ENCODE results near the gene HYAL3. TPM values are rescaled to one million over a fixed set of nuclear protein-coding genes. Genes with fewer than 3 reads are reported as not detected.

The HYAL3 gene
- total and polyA plus RNA-seq, 2 donors (not counting 1 experiment from before 2014, with no cell fraction given), result 3.7 to 4.2 TPM

DNA sequence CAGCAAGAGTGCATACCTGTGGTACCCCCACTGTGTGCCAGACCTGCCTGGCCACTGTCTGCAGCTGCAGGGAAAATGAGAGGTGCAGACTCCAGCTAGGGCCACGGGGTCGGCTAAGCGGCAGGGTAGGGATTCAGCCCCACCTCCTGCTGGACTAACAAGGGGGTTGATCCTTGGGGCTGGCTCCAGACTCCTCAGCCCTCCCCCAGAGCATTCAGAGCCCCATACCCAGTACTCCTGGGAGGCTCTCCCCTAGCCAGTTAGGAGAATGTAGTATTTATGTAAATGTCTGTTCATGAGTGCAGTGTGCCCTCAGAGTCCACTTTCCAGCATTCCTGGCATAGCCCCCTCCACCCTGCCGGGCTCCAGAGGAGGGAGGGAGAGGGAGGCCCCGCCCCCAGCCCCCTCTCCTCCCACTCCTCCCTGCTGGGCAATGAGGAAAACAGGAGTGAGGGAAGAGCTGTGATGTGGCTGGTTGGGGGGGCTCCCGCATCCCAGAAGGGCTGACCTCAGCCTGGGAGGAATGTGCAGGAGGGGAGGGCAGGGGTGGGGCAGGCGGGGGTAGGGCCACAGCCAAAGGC, 34.7 kb downstream of the HYAL3 start:
- CTCF ChIA-PET, result interaction anchor here (1.3 to 1.9 kb wide), 2 partner anchors 18 to 36 kb away, joined by 4 read pairs; no protein-coding TSS in a partner anchor

More for the DNA sequence above, 34.7 kb downstream of the HYAL3 start:
- Mint-ChIP-seq H3K4me1 (peaks cover 6% of the 10 kb centered on the region), H3K9me3 (ENCODE audit: insufficient read depth) (no peaks in the 10 kb centered on the region), H3K4me3 (no peak overlapping the region), H3K27me3 (peaks cover 17% of the 10 kb centered on the region), H3K27ac (no peak overlapping the region)
- ATAC-seq (ENCODE audit: low read depth) (no peak), DNase-seq (no peak)
- Histone ChIP-seq H2AFZ (ENCODE audit: insufficient read depth, low read depth, low read length, poor library complexity, severe bottlenecking) (no peak overlapping the region), H3K36me3 (replicated peaks in 1 of 2; ENCODE audit: control extremely low read depth in 1 of 2, control insufficient read depth in 1 of 2, extremely low read depth in 1 of 2, insufficient read depth in 2 of 2, low read length in 1 of 2) (no peaks in the 10 kb centered on the region), H3K4me3 (ENCODE audit: control extremely low read depth in 1 of 5, extremely low read depth in 1 of 5, insufficient read depth in 1 of 5, low read depth in 2 of 5, low read length in 4 of 5) (no peak overlapping the region), H3K4me1 (ENCODE audit: control insufficient read depth in 2 of 2, insufficient read depth in 2 of 2, low read length in 2 of 2) (peaks cover 9 to 13% of the 10 kb centered on the region in 2 donors), H3K27ac (ENCODE audit: low read length in 2 of 2) (no peak overlapping the region), H3K27me3 (replicated peaks in 1 of 4; ENCODE audit: control extremely low read depth in 1 of 4, control insufficient read depth in 3 of 4, insufficient read depth in 4 of 4, low read length in 3 of 4) (peaks cover 0 to 34% (median 6%) of the 10 kb centered on the region in 4 experiments), H3K9me3 (ENCODE audit: control extremely low read depth in 1 of 3, control insufficient read depth in 2 of 3, insufficient read depth in 1 of 3, low read length in 2 of 3) (no peaks in the 10 kb centered on the region), H3K4me2 (replicated peaks; ENCODE audit: low read depth, low read length, poor library complexity, severe bottlenecking) (no peak overlapping the region), H3K9ac (ENCODE audit: low read length) (no peak overlapping the region), H4K20me1 (ENCODE audit: control insufficient read depth, insufficient read depth, low read length, poor library complexity, severe bottlenecking) (peaks cover 3% of the 10 kb centered on the region), H3K79me2 (ENCODE audit: control insufficient read depth, insufficient read depth, low read length) (no peaks in the 10 kb centered on the region)
- intact Hi-C loops (cut with micrococcal nuclease), result no loop called here
- POLR2A ChIA-PET, result interaction anchor here (0.8 kb wide), 1 partner anchor 29 kb away, joined by 3 read pairs; the partner anchor contains the start of gene GNAI2
- WGBS (ENCODE audit: insufficient coverage), result 92% methylated on average over 3 of the region's 7 CpGs
- TF ChIP-seq EZH2 (IDR thresholded peaks at IDR 0.05; ENCODE audit: borderline replicate concordance, insufficient read depth, low read depth, low read length, poor library complexity, severe bottlenecking), result no peak
- TF ChIP-seq, protein P1, sequence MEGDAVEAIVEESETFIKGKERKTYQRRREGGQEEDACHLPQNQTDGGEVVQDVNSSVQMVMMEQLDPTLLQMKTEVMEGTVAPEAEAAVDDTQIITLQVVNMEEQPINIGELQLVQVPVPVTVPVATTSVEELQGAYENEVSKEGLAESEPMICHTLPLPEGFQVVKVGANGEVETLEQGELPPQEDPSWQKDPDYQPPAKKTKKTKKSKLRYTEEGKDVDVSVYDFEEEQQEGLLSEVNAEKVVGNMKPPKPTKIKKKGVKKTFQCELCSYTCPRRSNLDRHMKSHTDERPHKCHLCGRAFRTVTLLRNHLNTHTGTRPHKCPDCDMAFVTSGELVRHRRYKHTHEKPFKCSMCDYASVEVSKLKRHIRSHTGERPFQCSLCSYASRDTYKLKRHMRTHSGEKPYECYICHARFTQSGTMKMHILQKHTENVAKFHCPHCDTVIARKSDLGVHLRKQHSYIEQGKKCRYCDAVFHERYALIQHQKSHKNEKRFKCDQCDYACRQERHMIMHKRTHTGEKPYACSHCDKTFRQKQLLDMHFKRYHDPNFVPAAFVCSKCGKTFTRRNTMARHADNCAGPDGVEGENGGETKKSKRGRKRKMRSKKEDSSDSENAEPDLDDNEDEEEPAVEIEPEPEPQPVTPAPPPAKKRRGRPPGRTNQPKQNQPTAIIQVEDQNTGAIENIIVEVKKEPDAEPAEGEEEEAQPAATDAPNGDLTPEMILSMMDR (IDR thresholded peaks at IDR 0.05), result no peak

Data from B cell (primary cell).